NT2/D1 (cell line): Measurements from ENCODE around the gene CTNNA2.

Experiments used
- DNase-seq: peaks from one replicate; pipeline ENCODE4 v3.0.0-alpha.2; 2011; ENCODE audit warnings: low read depth, low spot score
- H3K27me3 ChIP-seq: 2 replicates; pipeline ENCODE4 v1.6.0; 2011; ENCODE audit warnings: mild to moderate bottlenecking; ENCODE audit not compliant: insufficient read length, insufficient read depth
- H3K36me3 ChIP-seq: 2 replicates; pipeline ENCODE4 v1.6.1; 2011; ENCODE audit warnings: mild to moderate bottlenecking, low read length, mixed read lengths; ENCODE audit not compliant: insufficient read depth, insufficient read length
- H3K4me1 ChIP-seq: 2 replicates; pipeline ENCODE4 v1.5.1; 2011; ENCODE audit not compliant: insufficient read depth, insufficient read length
- H3K4me3 ChIP-seq: 2 replicates; pipeline ENCODE4 v1.5.1; 2011; ENCODE audit warnings: low read depth; ENCODE audit not compliant: insufficient read length
- H3K9ac ChIP-seq: 2 replicates; pipeline ENCODE4 v1.6.0; 2011; ENCODE audit warnings: low read depth; ENCODE audit not compliant: insufficient read length
- H3K9me3 ChIP-seq: 2 replicates; pipeline ENCODE4 v1.5.1; 2011; ENCODE audit warnings: mild to moderate bottlenecking, low read length; ENCODE audit not compliant: insufficient read depth
- SUZ12 ChIP-seq: IDR thresholded peaks from 2 replicates; pipeline ENCODE4 v1.6.1; 2011; ENCODE audit not compliant: insufficient read length, insufficient read depth; ENCODE audit errors: extremely low read depth
- YY1 ChIP-seq: IDR thresholded peaks from 2 replicates; pipeline ENCODE4 v1.6.1; 2011; ENCODE audit not compliant: insufficient read length, insufficient read depth
- ZNF274 ChIP-seq: IDR thresholded peaks from 2 replicates; pipeline ENCODE4 v1.6.1; 2011; ENCODE audit warnings: mild to moderate bottlenecking, low read depth, low read length

Gene CTNNA2

DNA sequence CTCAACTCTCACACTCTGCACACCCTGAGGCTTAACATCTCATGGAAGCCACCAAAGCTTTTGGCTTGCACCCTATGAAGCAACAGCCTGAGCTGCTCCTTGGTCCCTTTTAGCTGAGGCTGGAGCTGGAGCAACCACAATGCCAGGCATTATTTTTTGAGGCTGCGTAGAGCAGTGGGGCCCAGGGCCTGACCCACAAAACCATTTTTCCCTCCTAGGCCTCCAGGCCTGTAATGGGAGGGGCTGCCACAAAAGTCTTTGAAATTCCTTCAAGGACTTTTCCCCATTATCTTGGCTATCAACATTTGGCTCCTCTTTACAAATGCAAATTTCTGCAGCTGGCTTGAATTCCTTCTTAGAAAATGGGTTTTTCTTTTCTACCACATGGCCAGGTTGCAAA is 39.8 kb downstream of the CTNNA2 start:
- Histone ChIP-seq H3K9ac (no peak overlapping the region), H3K27me3 (no peaks in the 10 kb centered on the region), H3K9me3 (peaks cover 67% of the 10 kb centered on the region), H3K4me3 (no peak overlapping the region), H3K36me3 (no peaks in the 10 kb centered on the region), H3K4me1 (no peaks in the 10 kb centered on the region)
- DNase-seq: no peak
- TF ChIP-seq ZNF274: no peak
- TF ChIP-seq YY1: no peak
- TF ChIP-seq SUZ12: no peak

DNA sequence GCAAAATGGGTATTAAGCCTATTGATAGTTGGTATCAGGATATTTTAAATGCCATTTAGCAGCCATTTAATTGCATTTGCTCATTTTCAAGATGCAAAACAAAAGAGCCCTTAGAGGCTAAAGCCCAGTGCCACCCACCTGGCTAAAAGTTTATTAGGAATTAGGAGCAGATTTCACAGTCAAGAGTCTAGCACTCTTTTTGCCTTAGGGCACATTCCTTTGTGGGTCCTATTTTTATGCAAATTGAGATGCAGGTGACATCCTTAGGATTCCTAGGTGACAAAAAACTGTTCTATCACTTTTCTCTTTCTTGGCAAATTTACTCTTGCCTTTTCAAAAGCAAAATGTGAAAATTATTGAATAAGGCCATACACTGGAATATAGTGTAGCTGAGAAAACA is 42.0 kb downstream of the CTNNA2 start:
- Histone ChIP-seq H3K9ac (no peak overlapping the region), H3K36me3 (no peaks in the 10 kb centered on the region), H3K27me3 (no peaks in the 10 kb centered on the region), H3K4me1 (no peaks in the 10 kb centered on the region), H3K9me3 (peaks cover 45% of the 10 kb centered on the region), H3K4me3 (no peak overlapping the region)
- DNase-seq: peak; percentile 15
- TF ChIP-seq SUZ12 (no peak), YY1 (no peak)

DNA sequence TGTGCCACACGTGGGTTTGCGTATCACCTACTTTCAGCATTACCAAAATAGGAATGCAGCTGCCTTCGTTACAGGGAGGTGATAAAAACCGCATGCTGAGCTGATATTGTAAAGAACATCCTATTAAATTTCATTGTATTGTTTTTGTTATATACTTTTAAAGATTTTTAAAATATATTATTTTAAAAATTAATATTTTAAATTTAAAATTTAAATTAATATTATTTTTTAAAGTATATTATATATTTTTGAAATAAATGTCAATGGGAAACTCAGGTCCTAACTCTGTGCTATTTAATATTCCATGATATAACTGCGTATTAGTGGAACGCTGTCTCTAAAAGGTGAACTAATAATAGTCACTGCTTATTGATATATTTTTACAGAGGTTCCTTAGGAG is 51.2 kb downstream of the CTNNA2 start:
- no peaks in the 10 kb centered on the region for H3K27me3 ChIP-seq
- no peaks in the 10 kb centered on the region for H3K9me3 ChIP-seq
- no peak for DNase-seq
- TF ChIP-seq SUZ12 (no peak), YY1 (no peak), ZNF274 (no peak)
- no peak overlapping the region for H3K4me3 ChIP-seq
- H3K9ac ChIP-seq: no peak overlapping the region
- H3K36me3 ChIP-seq: no peaks in the 10 kb centered on the region
- H3K4me1 ChIP-seq: no peaks in the 10 kb centered on the region

DNA sequence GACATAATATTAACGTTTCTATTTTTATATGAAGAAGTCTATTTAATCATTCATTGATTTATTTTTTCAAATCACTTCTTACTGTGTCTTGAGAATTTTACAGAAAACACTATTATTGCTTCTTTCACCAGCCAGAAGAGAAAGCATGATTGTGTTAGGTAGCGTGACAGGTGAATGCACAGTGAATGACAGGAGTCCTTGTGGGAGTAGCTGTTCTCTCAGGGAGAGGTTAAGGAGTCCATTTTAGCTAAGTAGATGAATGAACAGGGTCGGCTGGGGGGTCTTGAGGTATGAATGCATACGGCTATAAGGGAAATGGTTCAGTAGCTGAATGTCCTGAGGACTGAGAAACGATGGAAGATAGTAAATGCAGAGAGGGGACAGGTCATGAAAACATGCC is 56.2 kb downstream of the CTNNA2 start:
- Histone ChIP-seq H3K4me1 (no peaks in the 10 kb centered on the region), H3K36me3 (no peaks in the 10 kb centered on the region), H3K9ac (no peak overlapping the region), H3K9me3 (no peaks in the 10 kb centered on the region), H3K4me3 (no peak overlapping the region), H3K27me3 (no peaks in the 10 kb centered on the region)
- TF ChIP-seq ZNF274 (no peak), YY1 (no peak), SUZ12 (no peak)
- DNase-seq: no peak

DNA sequence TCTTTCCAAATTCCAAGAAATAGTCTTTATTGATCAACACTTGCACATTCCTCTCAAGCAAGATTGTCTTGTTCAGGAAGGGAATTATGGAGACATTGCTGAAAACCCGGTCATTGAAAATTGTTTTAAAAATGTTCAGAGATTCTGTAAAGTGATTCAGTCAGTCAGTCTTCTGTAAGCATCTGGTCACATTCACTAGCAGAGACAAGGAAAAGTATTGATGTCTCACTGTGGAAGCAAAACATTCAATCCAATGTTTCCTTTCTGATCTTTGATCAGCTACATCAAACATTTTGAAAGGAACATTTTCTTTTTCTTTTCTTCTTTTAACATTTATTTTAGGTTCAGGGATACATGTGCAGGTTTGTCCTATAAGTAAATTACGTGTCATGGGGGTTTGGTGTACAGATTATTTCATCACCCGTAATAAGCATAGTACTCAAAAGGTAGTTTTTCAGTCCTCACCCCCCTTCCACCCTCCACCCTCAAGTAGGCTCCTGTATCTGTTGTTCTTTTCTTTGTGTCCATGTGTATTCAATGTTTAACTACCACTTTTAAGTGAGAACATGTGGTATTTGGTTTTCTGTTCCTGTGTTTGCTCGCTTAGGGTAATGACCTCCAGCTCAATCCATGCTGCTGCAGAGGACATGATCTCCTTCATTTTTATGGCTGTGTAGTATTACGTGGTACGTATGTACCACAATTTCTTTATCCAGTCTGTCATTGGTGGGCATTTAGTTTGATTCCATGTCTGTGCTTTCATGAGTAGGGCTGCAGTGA is 61.2 kb downstream of the CTNNA2 start:
- no peaks in the 10 kb centered on the region for H3K36me3 ChIP-seq
- no peak for TF ChIP-seq YY1
- no peak for TF ChIP-seq ZNF274
- TF ChIP-seq SUZ12: no peak
- no peak overlapping the region for H3K9ac ChIP-seq
- no peak for DNase-seq
- H3K9me3 ChIP-seq: no peaks in the 10 kb centered on the region
- no peaks in the 10 kb centered on the region for H3K27me3 ChIP-seq
- H3K4me3 ChIP-seq: no peak overlapping the region
- no peaks in the 10 kb centered on the region for H3K4me1 ChIP-seq

DNA sequence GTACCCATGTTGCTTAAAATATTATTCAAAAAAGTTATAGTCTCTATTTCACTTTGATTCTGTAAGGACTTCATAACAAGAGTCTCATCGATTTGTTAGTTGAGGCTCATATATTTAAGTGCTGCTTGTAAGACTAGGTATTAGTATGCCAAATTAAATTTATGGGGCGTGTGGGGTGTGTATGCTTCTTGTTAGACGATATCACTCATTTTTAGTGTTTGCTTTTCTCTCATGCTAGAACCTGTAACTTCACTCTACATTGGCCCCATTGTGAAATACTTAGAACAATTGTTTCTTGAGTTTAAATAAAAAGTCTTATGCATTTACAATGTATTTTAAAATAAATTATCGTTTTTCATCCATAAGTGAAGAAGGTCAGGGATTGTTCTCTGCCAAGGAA is 63.6 kb downstream of the CTNNA2 start:
- DNase-seq: no peak
- Histone ChIP-seq H3K9ac (no peak overlapping the region), H3K27me3 (no peaks in the 10 kb centered on the region), H3K4me3 (no peak overlapping the region), H3K4me1 (no peaks in the 10 kb centered on the region), H3K9me3 (no peaks in the 10 kb centered on the region), H3K36me3 (no peaks in the 10 kb centered on the region)
- no peak for TF ChIP-seq YY1
- TF ChIP-seq ZNF274: no peak
- TF ChIP-seq SUZ12: no peak

DNA sequence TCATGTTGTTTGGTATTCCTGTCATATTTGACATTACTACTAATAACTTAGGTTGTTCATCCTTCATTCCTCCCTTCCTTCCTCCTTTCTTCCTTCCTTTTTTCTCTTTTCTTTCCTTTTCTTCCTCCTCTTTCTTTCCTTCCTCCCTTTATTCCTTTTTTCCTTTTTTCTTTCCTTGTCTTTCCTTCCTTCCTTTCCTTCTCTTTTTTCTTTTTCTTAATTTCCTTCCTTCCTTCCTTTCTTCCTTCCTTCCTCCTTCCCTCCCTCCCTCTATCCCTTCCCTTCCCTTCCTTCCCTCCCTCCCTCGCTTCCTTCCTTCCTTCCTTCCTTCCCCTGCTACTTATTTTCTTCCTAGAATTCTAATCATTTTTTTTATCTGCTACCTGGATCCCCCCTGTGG is 66.1 kb downstream of the CTNNA2 start:
- no peaks in the 10 kb centered on the region for H3K9me3 ChIP-seq
- TF ChIP-seq YY1 (no peak), SUZ12 (no peak), ZNF274 (no peak)
- H3K36me3 ChIP-seq: no peaks in the 10 kb centered on the region
- DNase-seq: no peak
- no peaks in the 10 kb centered on the region for H3K4me1 ChIP-seq
- H3K4me3 ChIP-seq: no peak overlapping the region
- no peaks in the 10 kb centered on the region for H3K27me3 ChIP-seq
- no peak overlapping the region for H3K9ac ChIP-seq
